Common myeloid progenitor, CD34-positive (primary cell): ENCODE measurements around the gene KLC3.

Experiments
- CTCF ChIA-PET: fragments of 350-600 bp; sonication (Branson Sonifier 250); formaldehyde crosslinking; loops from one replicate; lab custom pipeline; 2021; ENCODE audit warnings: antibody characterized with exemption; lab: Charles Lee
- POLR2A ChIA-PET: fragments of 350-600 bp; sonication (Branson Sonifier 250); formaldehyde crosslinking; loops from one replicate; lab custom pipeline; 2021; ENCODE audit warnings: antibody characterized with exemption; lab: Charles Lee
- DNase-seq, 3 donors: peaks; one replicate each; pipeline versions ENCODE4 v3.0.0 to v3.0.0-alpha.2; 2013
- H3K27ac ChIP-seq, 2 experiments: 1 replicate in 1 of 2; 2 replicates in 1 of 2; pipeline ENCODE4 v1.7.0; 2013; ENCODE audit warnings: inconsistent platforms in 2 of 2, low read length in 2 of 2, mild to moderate bottlenecking in 2 of 2, low read depth in 1 of 2, moderate library complexity in 1 of 2; ENCODE audit not compliant: severe bottlenecking in 2 of 2, insufficient read depth in 1 of 2, poor library complexity in 1 of 2
- H3K27me3 ChIP-seq, 5 experiments: replicated peaks in 2 of 5; 1 replicate in 3 of 5; 2 replicates in 2 of 5; pipeline versions ENCODE4 v1.6.1 to v1.7.0; 2013; ENCODE audit warnings: low read length in 4 of 5, mild to moderate bottlenecking in 2 of 5, moderate library complexity in 2 of 5, inconsistent platforms in 1 of 5; ENCODE audit not compliant: insufficient read depth in 5 of 5, control insufficient read depth in 4 of 5
- H3K36me3 ChIP-seq, 4 experiments: 1 replicate in 2 of 4; 2 replicates in 2 of 4; pipeline versions ENCODE4 v1.6.1 to v1.7.0; 2013; ENCODE audit warnings: low read length in 3 of 4, control low read depth in 1 of 4, mild to moderate bottlenecking in 1 of 4; ENCODE audit not compliant: control insufficient read depth in 4 of 4, insufficient read depth in 4 of 4
- H3K4me1 ChIP-seq, 4 experiments: 1 replicate in 3 of 4; 2 replicates in 1 of 4; pipeline versions ENCODE4 v1.6.1 to v1.7.1; 2013; ENCODE audit warnings: low read length in 3 of 4, mild to moderate bottlenecking in 3 of 4, control low read depth in 1 of 4, inconsistent platforms in 1 of 4, moderate library complexity in 1 of 4; ENCODE audit not compliant: control insufficient read depth in 4 of 4, insufficient read depth in 4 of 4; ENCODE audit errors: control extremely low read depth in 1 of 4
- H3K4me3 ChIP-seq, 7 experiments: 1 replicate in 4 of 7; 2 replicates in 3 of 7; pipeline versions ENCODE4 v1.5.1 to v1.7.0; 2013; ENCODE audit warnings: mild to moderate bottlenecking in 7 of 7, low read length in 6 of 7, moderate library complexity in 6 of 7, inconsistent platforms in 2 of 7, low read depth in 2 of 7, control low read depth in 1 of 7; ENCODE audit not compliant: insufficient read depth in 4 of 7, control insufficient read depth in 1 of 7; ENCODE audit errors: extremely low read depth in 1 of 7
- H3K9me3 ChIP-seq, 5 experiments: 1 replicate in 4 of 5; 2 replicates in 1 of 5; pipeline versions ENCODE4 v1.6.1 to v1.7.1; 2013; ENCODE audit warnings: low read length in 4 of 5, mild to moderate bottlenecking in 2 of 5, inconsistent platforms in 1 of 5, low read depth in 1 of 5, moderate library complexity in 1 of 5; ENCODE audit not compliant: control insufficient read depth in 4 of 5, insufficient read depth in 2 of 5; ENCODE audit errors: control extremely low read depth in 1 of 5
- WGBS: methylation state at CpG from one replicate; pipeline ENCODE4 v1.1.5; 2013; ENCODE audit not compliant: insufficient coverage; 5-methylcytosine and 5-hydroxymethylcytosine counted together

The KLC3 gene

GRCh38 chr19:45297674-45298073 is 42.9 kb upstream of the KLC3 start:
- Histone ChIP-seq H3K36me3 (peaks cover 7 to 44% (median 19%) of the 10 kb centered on the region in 4 experiments), H3K4me3 (no peak overlapping the region), H3K9me3 (peaks cover 0 to 4% (median under 1%) of the 10 kb centered on the region in 5 experiments), H3K27ac (no peak overlapping the region), H3K27me3 (no peaks in the 10 kb centered on the region), H3K4me1 (peaks cover 0 to 5% (median 0%) of the 10 kb centered on the region in 4 experiments)
- POLR2A ChIA-PET = no interaction called here
- no peak for DNase-seq
- 96% methylated on average over 7 of the region's 18 CpGs for WGBS
- CTCF ChIA-PET = no interaction called here

GRCh38 chr19:45298264-45298663 is 42.3 kb upstream of the KLC3 start:
- CTCF ChIA-PET = no interaction called here
- H3K36me3 ChIP-seq = peaks cover 7 to 44% (median 19%) of the 10 kb centered on the region in 4 experiments

GRCh38 chr19:45299719-45300118 is 40.8 kb upstream of the KLC3 start:
- H3K36me3 ChIP-seq = peaks cover 5 to 34% (median 19%) of the 10 kb centered on the region in 4 experiments
- no peak overlapping the region for H3K27ac ChIP-seq
- ChIA-PET POLR2A (interaction anchor here (0.6 kb wide), 1 partner anchor 9 kb away, joined by 5 read pairs; no protein-coding TSS in a partner anchor), CTCF (no interaction called here)
- no peaks in the 10 kb centered on the region for H3K27me3 ChIP-seq
- peaks cover 0 to 5% (median 0%) of the 10 kb centered on the region in 4 experiments for H3K4me1 ChIP-seq
- H3K4me3 ChIP-seq = no peak overlapping the region
- 98% methylated on average over 5 of the region's 6 CpGs for WGBS
- no peak for DNase-seq
- H3K9me3 ChIP-seq = no peaks in the 10 kb centered on the region

More at GRCh38 chr19:45298264-45298663, 42.3 kb upstream of the KLC3 start:
- no peak overlapping the region for H3K27ac ChIP-seq
- DNase-seq = no peak
- no peaks in the 10 kb centered on the region for H3K27me3 ChIP-seq
- H3K4me3 ChIP-seq = no peak overlapping the region
- POLR2A ChIA-PET = no interaction called here
- H3K9me3 ChIP-seq = peaks cover 0 to 4% (median 0%) of the 10 kb centered on the region in 5 experiments
- peaks cover 0 to 5% (median 0%) of the 10 kb centered on the region in 4 experiments for H3K4me1 ChIP-seq
- WGBS = 80% methylated on average over 1 of the region's 5 CpGs

- DNase-seq = no peak
- peaks cover 0 to 22% (median 10%) of the 10 kb centered on the region in 4 experiments for H3K36me3 ChIP-seq
- H3K4me1 ChIP-seq = peaks cover 0 to 5% (median 0%) of the 10 kb centered on the region in 4 experiments
- WGBS = 97% methylated on average over 22 of the region's 27 CpGs
- no peak overlapping the region for H3K4me3 ChIP-seq
- no peak overlapping the region for H3K27ac ChIP-seq
- ChIA-PET CTCF (no interaction called here), POLR2A (interaction anchor here (1.2 kb wide), 1 partner anchor 13 kb away, joined by 3 read pairs; no protein-coding TSS in a partner anchor)
- peaks cover 0 to 2% (median 0%) of the 10 kb centered on the region in 5 experiments for H3K27me3 ChIP-seq
- no peaks in the 10 kb centered on the region for H3K9me3 ChIP-seq
Observed at GRCh38 chr19:45302416-45302815, 38.1 kb upstream of the KLC3 start.

- CTCF ChIA-PET = interaction anchor here (1.5 kb wide), 1 partner anchor 54 kb away, joined by 3 read pairs; no protein-coding TSS in a partner anchor
- POLR2A ChIA-PET = no interaction called here
- 95% methylated on average over 8 of the region's 12 CpGs for WGBS
- Histone ChIP-seq H3K9me3 (no peaks in the 10 kb centered on the region), H3K4me1 (peaks cover 0 to 5% (median 0%) of the 10 kb centered on the region in 4 experiments), H3K27ac (no peak overlapping the region), H3K27me3 (peaks cover 0 to 2% (median 0%) of the 10 kb centered on the region in 5 experiments), H3K36me3 (peaks cover 0 to 16% (median 5%) of the 10 kb centered on the region in 4 experiments), H3K4me3 (no peak overlapping the region)
- DNase-seq = no peak
Observed at GRCh38 chr19:45303269-45304060, 37.1 kb upstream of the KLC3 start.

- ChIA-PET CTCF (interaction anchor here (1.5 kb wide), 1 partner anchor 54 kb away, joined by 3 read pairs; no protein-coding TSS in a partner anchor), POLR2A (no interaction called here)
- Histone ChIP-seq H3K4me3 (no peak overlapping the region), H3K9me3 (no peaks in the 10 kb centered on the region), H3K36me3 (peaks cover 0 to 13% (median 2%) of the 10 kb centered on the region in 4 experiments), H3K27me3 (peaks cover 0 to 2% (median 0%) of the 10 kb centered on the region in 5 experiments), H3K27ac (no peak overlapping the region), H3K4me1 (peaks cover 0 to 5% (median 0%) of the 10 kb centered on the region in 4 experiments)
- WGBS = 77% methylated on average over 4 of the region's 4 CpGs
- DNase-seq = no peak
Observed at GRCh38 chr19:45304141-45304926, 36.2 kb upstream of the KLC3 start.
